Myocyte (in vitro differentiated cells): ENCODE results near the gene CDC42BPB. TPM values are rescaled to one million over a fixed set of nuclear protein-coding genes. Genes with fewer than 3 reads are reported as not detected.

ENCODE experiments used
- DNase-seq: peaks from one replicate; pipeline ENCODE4 v3.0.0-alpha.2; 2012; ENCODE audit warnings: low read depth
- total RNA-seq: library from RNA; depleted of rRNA; stranded (reverse); fragments of >200 nt; gene quantifications from 2 replicates; pipeline ENCODE4 v1.2.3, GENCODE V29; 2014

The CDC42BPB gene
- total RNA-seq, 1 donor from 2014 or later = 63.4 TPM

- DNase-seq = no peak
These were observed 86.0 kb downstream of the CDC42BPB start for GRCh38 chr14:102971314-102971713.

DNA sequence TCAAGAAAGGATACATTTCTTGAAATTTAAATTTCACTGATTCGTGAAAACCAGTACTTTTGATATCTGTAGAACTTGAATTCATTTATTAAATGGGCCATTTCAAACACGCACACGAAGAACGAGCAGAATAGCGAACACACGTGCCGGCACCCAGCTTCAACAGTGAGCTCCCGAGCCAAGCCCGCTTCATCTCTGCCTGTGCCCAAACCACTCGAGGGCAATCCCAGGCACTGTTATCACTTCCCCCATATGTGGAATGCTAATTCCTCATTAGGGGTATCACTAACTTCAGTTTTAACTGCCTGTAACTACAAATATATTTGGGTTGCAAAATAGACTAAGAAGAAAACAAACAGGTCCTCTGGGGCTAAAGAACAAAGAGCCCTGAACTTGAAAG, 86.9 kb downstream of the CDC42BPB start:
- DNase-seq = no peak

DNA sequence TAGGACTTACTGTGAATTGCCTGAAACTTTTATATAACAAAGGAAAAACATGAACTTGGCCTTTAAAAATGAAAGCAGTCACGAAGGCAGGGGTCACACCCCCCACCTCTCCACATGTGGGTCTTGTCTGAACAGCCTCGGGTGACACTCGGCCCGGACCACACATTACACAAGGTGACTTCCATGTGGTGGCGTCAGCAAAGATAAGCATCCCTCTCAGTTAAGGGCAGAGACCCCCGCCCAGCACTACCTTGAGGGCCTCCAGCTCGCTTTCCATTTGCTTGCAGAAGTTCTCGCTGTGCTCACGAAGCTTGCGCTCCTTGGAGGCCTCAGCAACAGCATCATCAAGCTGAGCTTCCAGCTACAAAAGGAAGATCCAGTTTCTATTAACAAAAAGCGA, 87.4 kb downstream of the CDC42BPB start:
- no peak for DNase-seq

GRCh38 chr14:102969060-102969791, 88.1 kb downstream of the CDC42BPB start:
- DNase-seq = peak; percentile 70

GRCh38 chr14:102968306-102968705, 89.0 kb downstream of the CDC42BPB start:
- DNase-seq = no peak

DNA sequence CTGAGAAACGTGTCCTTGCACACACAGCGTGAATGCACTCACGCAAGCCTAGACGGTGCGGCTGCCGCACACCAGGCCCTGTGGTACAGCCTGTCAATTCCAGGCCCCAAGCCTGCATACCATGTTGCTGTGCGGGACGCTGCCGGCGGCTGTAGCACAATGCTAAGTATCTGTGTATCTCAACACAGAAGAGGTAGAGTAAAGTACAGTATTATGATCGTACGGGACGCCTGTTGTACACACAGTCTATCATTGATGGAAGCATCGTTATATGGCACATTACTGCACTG, 89.9 kb downstream of the CDC42BPB start:
- DNase-seq = no peak

GRCh38 chr14:102966681-102967505, 90.5 kb downstream of the CDC42BPB start:
- peak; percentile 56 for DNase-seq

- DNase-seq = no peak
These were observed 91.2 kb downstream of the CDC42BPB start for GRCh38 chr14:102965971-102966655.

DNA sequence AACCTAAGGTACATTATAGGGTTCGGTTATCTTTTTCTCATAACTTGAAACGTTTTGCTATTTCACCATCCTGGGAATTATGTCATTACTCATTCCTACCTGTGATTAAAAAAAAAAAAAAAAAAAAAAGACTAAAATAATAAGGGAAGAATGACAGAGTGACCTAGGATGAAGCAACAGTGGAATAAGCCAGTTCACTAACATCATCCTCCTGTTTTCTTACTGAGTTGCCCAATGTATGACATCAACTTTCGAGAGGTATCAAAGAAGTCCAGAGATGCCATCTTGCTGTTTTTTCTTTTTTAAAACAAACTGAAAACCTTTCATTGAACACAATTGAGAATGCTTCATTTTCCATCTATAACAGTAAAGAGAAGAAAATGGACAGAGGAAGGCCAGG, 92.1 kb downstream of the CDC42BPB start:
- no peak for DNase-seq

GRCh38 chr14:102964152-102964730, 93.1 kb downstream of the CDC42BPB start:
- no peak for DNase-seq

GRCh38 chr14:102962111-102962627, 95.2 kb downstream of the CDC42BPB start:
- DNase-seq = no peak

DNA sequence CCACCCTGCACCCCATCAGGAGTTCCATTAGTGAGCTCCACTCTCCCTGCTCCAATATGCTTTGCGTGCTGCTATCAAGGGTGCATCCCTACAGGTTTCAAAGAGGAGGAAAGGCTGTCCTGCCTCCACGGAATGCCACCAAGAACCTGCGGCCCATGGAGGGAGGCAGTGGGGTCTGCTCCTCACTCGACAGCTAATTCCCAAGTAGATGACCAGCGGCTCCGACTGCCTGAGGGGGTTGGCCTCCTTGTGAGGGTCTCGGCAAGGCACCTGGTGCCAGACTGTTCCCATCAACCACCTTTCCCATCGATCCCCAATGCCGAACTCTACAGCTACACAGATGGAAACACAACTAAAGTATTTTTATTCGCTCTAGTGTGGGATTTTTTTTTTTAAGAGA, 98.9 kb downstream of the CDC42BPB start:
- no peak for DNase-seq

GRCh38 chr14:102957222-102957621, 100.1 kb downstream of the CDC42BPB start:
- DNase-seq = peak; percentile 52

- no peak for DNase-seq
These were observed 101.5 kb downstream of the CDC42BPB start for GRCh38 chr14:102955636-102956408.

DNA sequence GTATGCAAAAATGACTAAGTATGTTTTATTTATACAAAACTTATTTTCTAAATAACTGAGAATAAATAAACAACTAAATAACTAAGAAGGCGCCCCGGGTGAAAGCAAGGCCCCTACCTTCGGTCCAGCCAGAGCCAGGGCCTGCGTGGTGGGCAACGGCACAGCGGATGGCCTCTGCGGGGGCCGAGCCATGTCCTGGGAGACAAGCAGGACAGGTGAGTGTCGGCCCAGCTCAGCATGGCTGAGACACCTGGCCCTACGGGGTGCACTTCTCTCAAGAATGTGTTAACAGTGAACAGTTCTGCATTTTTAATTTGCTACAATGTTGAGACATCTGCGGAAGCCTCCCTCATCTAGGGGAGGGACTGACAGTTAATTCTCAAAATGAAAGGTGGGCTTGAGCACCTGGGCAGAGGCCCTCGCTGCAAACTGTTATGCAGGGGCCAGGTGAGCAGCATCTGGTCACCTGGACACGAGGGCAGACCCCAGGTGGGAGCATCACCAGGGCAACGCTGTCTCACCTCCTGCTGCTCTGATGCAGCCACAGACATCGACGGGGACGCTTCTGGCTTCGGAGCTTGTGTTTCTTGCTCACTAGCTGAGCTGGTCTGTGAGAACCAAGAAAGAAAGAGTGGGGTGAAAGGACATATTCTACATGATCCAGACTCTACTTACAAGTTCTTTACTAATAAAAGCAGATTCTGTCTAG, 103.1 kb downstream of the CDC42BPB start:
- DNase-seq = no peak

GRCh38 chr14:102953100-102953499, 104.2 kb downstream of the CDC42BPB start:
- no peak for DNase-seq

GRCh38 chr14:102952276-102952675, 105.1 kb downstream of the CDC42BPB start:
- no peak for DNase-seq

DNA sequence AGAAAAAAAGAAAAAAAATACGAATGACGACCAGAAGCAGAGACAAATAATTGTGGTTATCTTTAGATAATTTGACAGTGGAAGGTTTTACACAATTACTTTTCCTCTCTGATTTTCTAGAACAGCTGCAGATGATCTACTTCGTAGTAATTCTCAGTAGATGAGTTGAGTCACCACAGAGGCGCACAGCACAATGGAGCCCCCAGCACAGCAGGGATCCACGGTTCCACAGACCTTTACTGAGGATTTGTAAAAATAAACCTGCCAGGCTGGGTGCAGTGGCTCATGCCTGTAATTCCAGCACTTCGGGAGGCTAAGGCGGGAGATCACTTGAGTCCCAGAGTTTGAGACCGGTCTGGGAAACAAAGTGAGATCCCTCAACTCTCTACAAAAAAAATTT, 105.5 kb downstream of the CDC42BPB start:
- DNase-seq = peak; percentile 89

DNA sequence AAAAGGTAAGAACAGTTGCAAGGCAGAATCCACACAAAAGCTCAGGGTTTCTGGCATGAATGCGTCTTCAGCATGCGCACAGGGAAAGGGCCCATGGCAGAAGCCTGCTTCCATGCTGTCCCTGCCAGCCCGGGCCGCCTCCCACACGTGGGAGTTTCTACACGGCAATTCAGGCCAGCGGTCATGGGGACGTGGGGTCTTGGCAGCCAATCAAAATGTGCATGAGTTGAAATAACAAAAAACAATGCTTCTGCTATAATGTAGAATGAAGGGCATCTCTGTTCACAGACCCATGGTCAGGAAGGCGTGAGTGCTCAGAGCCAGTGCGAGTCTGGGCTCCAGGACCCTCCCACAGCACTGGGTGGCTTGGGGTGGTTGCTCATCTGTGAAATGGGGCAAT, 106.3 kb downstream of the CDC42BPB start:
- DNase-seq = no peak

GRCh38 chr14:102949801-102950451, 107.4 kb downstream of the CDC42BPB start:
- DNase-seq = peak; percentile 43
